GM13977 (cell line): Measurements from ENCODE around the gene SEC24D.
A peak's percentile ranks its signal among the peaks of the same experiment; 100 is the strongest.

Experiments used
- DNase-seq: peaks from one replicate; pipeline ENCODE4 v3.0.0; 2012; ENCODE audit warnings: low spot score
- CTCF ChIP-seq: IDR thresholded peaks from 2 replicates; pipeline ENCODE4 v1.5.1; 2012; ENCODE audit warnings: mild to moderate bottlenecking, control low read depth; ENCODE audit not compliant: insufficient read depth; ENCODE audit errors: extremely low read depth, missing control alignments
- in situ Hi-C: fragments of 300-500 bp; cut with MboI; formaldehyde crosslinking; loops from one replicate; pipeline ENCODE4 v1.12.0; 2022; ENCODE audit warnings: low sequenced_read_pairs, low pct_unique_long_range_greater_than_20kb, mixed read lengths, inconsistent platforms; ENCODE audit not compliant: unreplicated experiment

SEC24D gene

GRCh38 chr4:118684873-118685811 is 150.8 kb downstream of the SEC24D start, which contains the start of gene METTL14:
Gene METTL14, plus strand, starts transcription at chr4:118685392. Its CDS starts 143 bp downstream, at chr4:118685535.
- peak; percentile 83 for DNase-seq
- TF ChIP-seq CTCF = no peak
- in situ Hi-C loops = no loop called here

GRCh38 chr4:118683513-118683912 is 152.4 kb downstream of the SEC24D start:
- in situ Hi-C loops = no loop called here
- no peak for DNase-seq
- TF ChIP-seq CTCF = no peak

GRCh38 chr4:118682928-118683327 is 153.0 kb downstream of the SEC24D start:
- in situ Hi-C loops = no loop called here
- peak; percentile 26 for TF ChIP-seq CTCF
- no peak for DNase-seq

- in situ Hi-C loops = no loop called here
- no peak for DNase-seq
- TF ChIP-seq CTCF = no peak
These were observed 155.1 kb downstream of the SEC24D start for GRCh38 chr4:118680808-118681207.

GRCh38 chr4:118676128-118676527 is 159.8 kb downstream of the SEC24D start:
- no peak for TF ChIP-seq CTCF
- in situ Hi-C loops = no loop called here
- no peak for DNase-seq
